Fibroblast of skin of left biceps (primary cell): Measurements from ENCODE around the gene SPAAR.
A peak's percentile ranks its signal among the peaks of the same experiment; 100 is the strongest.
"Not testable (repeated sequence)": the region's sequence is repeated elsewhere in the genome, so short reads cannot be mapped to it uniquely, and the experiment has no call there.

Experiments
- DNase-seq, 2 experiments: peaks; one replicate each; pipeline ENCODE4 v3.0.0-alpha.2; 2013; ENCODE audit warnings: low read depth in 2 of 2

SPAAR gene

GRCh38 chr9:35923598-35923926 lies 14.3 kb downstream of the SPAAR start:
- DNase-seq = no peak

- DNase-seq = peak; percentile 88 to 89
Observed at GRCh38 chr9:35923927-35924763, 14.9 kb downstream of the SPAAR start.

- no peak for DNase-seq
Observed at GRCh38 chr9:35928591-35929452, 19.5 kb downstream of the SPAAR start.

GRCh38 chr9:35929453-35929718 lies 20.1 kb downstream of the SPAAR start:
- no peak for DNase-seq

- DNase-seq = no peak
Observed at GRCh38 chr9:35930521-35930920, 21.2 kb downstream of the SPAAR start.

GRCh38 chr9:35930989-35931388 lies 21.7 kb downstream of the SPAAR start:
- DNase-seq = no peak

GRCh38 chr9:35932735-35933134 lies 23.4 kb downstream of the SPAAR start:
- no peak for DNase-seq

- DNase-seq = no peak
Observed at GRCh38 chr9:35933550-35934067, 24.3 kb downstream of the SPAAR start.

GRCh38 chr9:35934069-35934468 lies 24.8 kb downstream of the SPAAR start:
- DNase-seq = not testable (repeated sequence)

GRCh38 chr9:35935261-35935660 lies 26.0 kb downstream of the SPAAR start:
- DNase-seq = no peak

GRCh38 chr9:35935755-35936509 lies 26.6 kb downstream of the SPAAR start:
- peak; percentile 87 to 89 for DNase-seq

GRCh38 chr9:35937227-35937626 lies 27.9 kb downstream of the SPAAR start:
- no peak for DNase-seq

GRCh38 chr9:35938474-35939356 lies 29.4 kb downstream of the SPAAR start:
- DNase-seq = no peak

- DNase-seq = no peak
Observed at GRCh38 chr9:35939679-35940250, 30.5 kb downstream of the SPAAR start.

- DNase-seq = no peak
Observed at GRCh38 chr9:35940458-35941407, 31.4 kb downstream of the SPAAR start.

- no peak for DNase-seq
Observed at GRCh38 chr9:35942286-35942685, 33.0 kb downstream of the SPAAR start.

GRCh38 chr9:35944173-35944572 lies 34.9 kb downstream of the SPAAR start:
- DNase-seq = no peak

- DNase-seq = no peak
Observed at GRCh38 chr9:35944841-35945240, 35.6 kb downstream of the SPAAR start.

- peak; percentile 64 to 75 for DNase-seq
Observed at GRCh38 chr9:35945341-35946018, 36.2 kb downstream of the SPAAR start.
